HCT116 (cell line): Measurements from ENCODE around the gene CPT1B. TPM values are rescaled to one million over a fixed set of nuclear protein-coding genes. Genes with fewer than 3 reads are reported as not detected.

Experiments used
- ATAC-seq: fragments of 200-7000 bp; cut with Tn5 transposase; 2 replicates; pipeline ENCODE4 v1.9.1; 2020; ENCODE audit warnings: mild to moderate bottlenecking, moderate library complexity
- BruUV-seq: library from RNA; stranded (reverse); fragments of 400-500 nt; replicated peaks from 2 replicates; lab custom pipeline; 2021; lab: Mats Ljungman, UMichigan
- CTCF ChIA-PET: fragments of 300-600 bp; sonication (Branson Sonifier 250); formaldehyde crosslinking; loops from one replicate; lab custom pipeline; 2021; ENCODE audit warnings: antibody characterized with exemption; lab: Charles Lee
- POLR2A ChIA-PET: fragments of 300-600, 350-600 bp; sonication (Branson Sonifier 250); formaldehyde crosslinking; loops from one replicate; lab custom pipeline; 2021; ENCODE audit warnings: antibody characterized with exemption; lab: Charles Lee
- RAD21 ChIA-PET, 2 experiments: fragments of 300-600 bp; sonication (Branson Sonifier 250); formaldehyde crosslinking; loops; one replicate each; lab custom pipeline; 2023; ENCODE audit warnings: low total read pairs in 2 of 2; ENCODE audit not compliant: uncharacterized antibody in 2 of 2, unreplicated experiment in 2 of 2, low non-redundant PET in 1 of 2; lab: Charles Lee
- DNase-seq: peaks from one replicate; pipeline ENCODE4 v3.0.0-alpha.2; 2010; ENCODE audit warnings: low read depth, low spot score
- H2AFZ ChIP-seq: fragments of 200-600 bp; shearing (Covaris generic), sonication (generic); 2 replicates; pipeline ENCODE4 v1.6.1; 2017; ENCODE audit warnings: low read depth, mixed run types, mixed read lengths, antibody characterized with exemption, low read length; ENCODE audit not compliant: poor library complexity, severe bottlenecking
- H3K27ac ChIP-seq: 2 replicates; pipeline ENCODE4 v1.5.1; 2012; ENCODE audit warnings: low read depth, low read length
- H3K27me3 ChIP-seq: fragments of 200-600 bp; sonication (generic); 2 replicates; pipeline ENCODE4 v1.6.1; 2016; ENCODE audit warnings: mixed run types, low read length, mixed read lengths; ENCODE audit not compliant: insufficient read depth
- H3K36me3 ChIP-seq, 2 experiments: fragments of 200-500 bp in 1 of 2; fragments of 200-600 bp in 1 of 2; sonication (Bioruptor generic) in 1 of 2; sonication (generic) in 1 of 2; 2 replicates each; pipeline versions ENCODE4 v1.5.1 to v1.6.1; 2014 to 2016; ENCODE audit warnings: low read length in 2 of 2, inconsistent platforms in 1 of 2, mixed read lengths in 1 of 2, mixed run types in 1 of 2; ENCODE audit not compliant: insufficient read depth in 2 of 2, control insufficient read depth in 1 of 2
- H3K4me1 ChIP-seq, 2 experiments: fragments of 200-600 bp in 1 of 2; sonication (generic) in 1 of 2; 2 replicates each; pipeline versions ENCODE4 v1.5.1 to v1.6.1; 2012 to 2017; ENCODE audit warnings: low read length in 2 of 2, inconsistent platforms in 1 of 2, mild to moderate bottlenecking in 1 of 2, mixed read lengths in 1 of 2, mixed run types in 1 of 2, moderate library complexity in 1 of 2; ENCODE audit not compliant: insufficient read depth in 2 of 2, control insufficient read depth in 1 of 2
- H3K4me2 ChIP-seq: fragments of 200-600 bp; sonication (generic); 2 replicates; pipeline ENCODE4 v1.6.1; 2017; ENCODE audit warnings: mixed run types, low read length, mixed read lengths
- H3K4me3 ChIP-seq, 2 experiments: fragments of 200-600 bp in 1 of 2; sonication (generic) in 1 of 2; replicated peaks in 1 of 2; 2 replicates each; pipeline ENCODE4 v1.5.1; 2011 to 2016; ENCODE audit warnings: low read length in 2 of 2, control low read depth in 1 of 2, low read depth in 1 of 2, mild to moderate bottlenecking in 1 of 2, mixed read lengths in 1 of 2, mixed run types in 1 of 2
- H3K79me2 ChIP-seq: fragments of 200-600 bp; sonication (generic); 2 replicates; pipeline ENCODE4 v1.6.1; 2017; ENCODE audit warnings: mild to moderate bottlenecking, mixed run types, low read length, moderate library complexity, mixed read lengths; ENCODE audit not compliant: insufficient read depth
- H3K9ac ChIP-seq: fragments of 200-600 bp; sonication (generic); 2 replicates; pipeline ENCODE4 v1.6.1; 2016; ENCODE audit warnings: low read length, mixed read lengths
- H3K9me2 ChIP-seq: fragments of 200-600 bp; sonication (generic), shearing (Covaris generic); 2 replicates; pipeline ENCODE4 v1.6.1; 2017; ENCODE audit warnings: mixed run types, mild to moderate bottlenecking, moderate library complexity; ENCODE audit not compliant: insufficient read depth
- H3K9me3 ChIP-seq, 2 experiments: fragments of 200-500 bp in 1 of 2; fragments of 200-600 bp in 1 of 2; sonication (Bioruptor generic) in 1 of 2; sonication (generic) in 1 of 2; 2 replicates each; pipeline ENCODE4 v1.6.1; 2014 to 2017; ENCODE audit warnings: low read length in 2 of 2, mixed read lengths in 2 of 2, inconsistent platforms in 1 of 2, low read depth in 1 of 2, mild to moderate bottlenecking in 1 of 2, mixed run types in 1 of 2, moderate library complexity in 1 of 2; ENCODE audit not compliant: control insufficient read depth in 1 of 2, insufficient read depth in 1 of 2
- H4K20me1 ChIP-seq: fragments of 200-600 bp; sonication (generic), shearing (Covaris generic); 2 replicates; pipeline ENCODE4 v1.6.1; 2017; ENCODE audit warnings: mixed run types, mild to moderate bottlenecking, moderate library complexity; ENCODE audit not compliant: insufficient read depth
- CBX3 ChIP-seq: IDR thresholded peaks from 2 replicates; pipeline ENCODE4 v1.6.1; 2012; ENCODE audit warnings: low read depth
- ELF1 ChIP-seq: IDR thresholded peaks from 2 replicates; pipeline ENCODE4 v1.6.1; 2012; ENCODE audit warnings: low read depth, borderline replicate concordance
- EZH2phosphoT487 ChIP-seq: fragments of 200-600 bp; IDR thresholded peaks from 2 replicates; pipeline ENCODE4 v1.6.1; 2018; ENCODE audit warnings: antibody characterized with exemption, borderline replicate concordance
- JUND ChIP-seq: IDR thresholded peaks from 2 replicates; pipeline ENCODE4 v1.6.1; 2012
- POLR2A ChIP-seq: IDR thresholded peaks from 2 replicates; pipeline ENCODE4 v1.7.0; 2011; ENCODE audit warnings: borderline replicate concordance; ENCODE audit not compliant: insufficient read depth, insufficient read length; ENCODE audit errors: extremely low read depth
- RAD21 ChIP-seq: IDR thresholded peaks from 2 replicates; pipeline ENCODE4 v1.6.1; 2012; ENCODE audit warnings: low read depth, mild to moderate bottlenecking
- SIN3A ChIP-seq: IDR thresholded peaks from 2 replicates; pipeline ENCODE4 v1.6.1; 2012; ENCODE audit warnings: low read depth
- SRF ChIP-seq: IDR thresholded peaks from 2 replicates; pipeline ENCODE4 v1.6.1; 2012; ENCODE audit warnings: low read depth
- TCF7L2 ChIP-seq: IDR thresholded peaks from 2 replicates; pipeline ENCODE4 v1.7.0; 2011; ENCODE audit warnings: borderline replicate concordance, inconsistent platforms; ENCODE audit not compliant: insufficient read depth, insufficient read length; ENCODE audit errors: extremely low read depth
- ZFX ChIP-seq: fragments of 450-650 bp; IDR thresholded peaks from 2 replicates; pipeline ENCODE4 v1.6.1; 2017
- ZNF274 ChIP-seq: fragments of 200-500 bp; sonication (Bioruptor generic); IDR thresholded peaks from 2 replicates; pipeline ENCODE4 v1.6.1; 2014; ENCODE audit warnings: mild to moderate bottlenecking, low read depth, low read length, inconsistent platforms
- intact Hi-C: fragments of 100-400 bp; cut with micrococcal nuclease; formaldehyde crosslinking; loops from 2 replicates; pipeline ENCODE4 v1.10.0; 2022
- total RNA-seq: library from RNA; stranded (reverse); gene quantifications from one replicate; pipeline ENCODE4 v1.2.1, GENCODE V29; 2021; ENCODE audit not compliant: unreplicated experiment
- TF ChIP-seq, protein P1 (sequence below): IDR thresholded peaks from 2 replicates; pipeline ENCODE4 v1.6.1; 2012; ENCODE audit warnings: low read depth
- TF ChIP-seq, protein P2 (sequence below): IDR thresholded peaks from 2 replicates; pipeline ENCODE4 v1.6.1; 2012
- TF ChIP-seq, protein P3 (sequence below): IDR thresholded peaks from 2 replicates; pipeline ENCODE4 v1.6.1; 2012

Gene CPT1B
- total RNA-seq, 1 experiment from 2014 or later: 35.1 TPM

DNA sequence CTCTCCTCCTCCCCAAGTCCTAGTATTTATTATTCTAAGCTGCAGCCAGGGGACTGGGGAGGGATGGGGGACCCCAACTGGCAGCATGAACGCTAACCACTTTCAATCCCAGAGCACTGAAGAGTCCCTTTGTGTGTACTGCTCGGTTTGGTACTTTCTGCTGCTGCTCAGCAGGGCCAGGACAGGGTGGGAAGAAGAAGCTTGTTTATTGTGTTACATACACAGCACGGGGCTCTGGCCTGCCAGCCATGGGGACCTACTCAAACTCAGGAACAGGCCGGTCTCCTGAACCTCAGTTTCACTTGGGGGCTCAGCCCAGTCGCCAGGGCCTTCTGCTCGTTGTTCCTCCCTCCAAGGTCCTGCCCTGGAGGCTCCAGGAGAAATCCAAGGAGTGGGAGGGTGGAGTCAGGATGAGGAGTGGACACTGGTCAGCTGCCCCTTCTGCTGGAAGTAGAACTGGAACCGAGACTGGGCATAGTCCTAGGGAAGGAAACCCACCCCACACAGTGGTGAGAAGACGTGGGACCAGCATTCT lies 616 bp upstream of the CPT1B start:
- Histone ChIP-seq H3K27ac (no peak overlapping the region), H3K9me3 (no peaks in the 10 kb centered on the region), H3K9ac (no peak overlapping the region), H3K4me1 (peaks cover 5 to 18% of the 10 kb centered on the region in 2 experiments), H3K4me3 (no peak overlapping the region), H3K27me3 (no peaks in the 10 kb centered on the region), H3K36me3 (no peaks in the 10 kb centered on the region; a peak in 2 of 4 replicates), H2AFZ (no peak overlapping the region), H3K4me2 (no peak overlapping the region), H4K20me1 (no peaks in the 10 kb centered on the region), H3K9me2 (no peaks in the 10 kb centered on the region), H3K79me2 (peaks cover 16% of the 10 kb centered on the region; the same call in 1 of the 2 replicates)
- ATAC-seq (no peak), DNase-seq (no peak)
- TF ChIP-seq TCF7L2: no peak
- TF ChIP-seq SRF: no peak
- TF ChIP-seq, protein P1, sequence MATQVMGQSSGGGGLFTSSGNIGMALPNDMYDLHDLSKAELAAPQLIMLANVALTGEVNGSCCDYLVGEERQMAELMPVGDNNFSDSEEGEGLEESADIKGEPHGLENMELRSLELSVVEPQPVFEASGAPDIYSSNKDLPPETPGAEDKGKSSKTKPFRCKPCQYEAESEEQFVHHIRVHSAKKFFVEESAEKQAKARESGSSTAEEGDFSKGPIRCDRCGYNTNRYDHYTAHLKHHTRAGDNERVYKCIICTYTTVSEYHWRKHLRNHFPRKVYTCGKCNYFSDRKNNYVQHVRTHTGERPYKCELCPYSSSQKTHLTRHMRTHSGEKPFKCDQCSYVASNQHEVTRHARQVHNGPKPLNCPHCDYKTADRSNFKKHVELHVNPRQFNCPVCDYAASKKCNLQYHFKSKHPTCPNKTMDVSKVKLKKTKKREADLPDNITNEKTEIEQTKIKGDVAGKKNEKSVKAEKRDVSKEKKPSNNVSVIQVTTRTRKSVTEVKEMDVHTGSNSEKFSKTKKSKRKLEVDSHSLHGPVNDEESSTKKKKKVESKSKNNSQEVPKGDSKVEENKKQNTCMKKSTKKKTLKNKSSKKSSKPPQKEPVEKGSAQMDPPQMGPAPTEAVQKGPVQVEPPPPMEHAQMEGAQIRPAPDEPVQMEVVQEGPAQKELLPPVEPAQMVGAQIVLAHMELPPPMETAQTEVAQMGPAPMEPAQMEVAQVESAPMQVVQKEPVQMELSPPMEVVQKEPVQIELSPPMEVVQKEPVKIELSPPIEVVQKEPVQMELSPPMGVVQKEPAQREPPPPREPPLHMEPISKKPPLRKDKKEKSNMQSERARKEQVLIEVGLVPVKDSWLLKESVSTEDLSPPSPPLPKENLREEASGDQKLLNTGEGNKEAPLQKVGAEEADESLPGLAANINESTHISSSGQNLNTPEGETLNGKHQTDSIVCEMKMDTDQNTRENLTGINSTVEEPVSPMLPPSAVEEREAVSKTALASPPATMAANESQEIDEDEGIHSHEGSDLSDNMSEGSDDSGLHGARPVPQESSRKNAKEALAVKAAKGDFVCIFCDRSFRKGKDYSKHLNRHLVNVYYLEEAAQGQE: no peak
- TF ChIP-seq RAD21: no peak
- TF ChIP-seq JUND: no peak
- TF ChIP-seq, protein P2, sequence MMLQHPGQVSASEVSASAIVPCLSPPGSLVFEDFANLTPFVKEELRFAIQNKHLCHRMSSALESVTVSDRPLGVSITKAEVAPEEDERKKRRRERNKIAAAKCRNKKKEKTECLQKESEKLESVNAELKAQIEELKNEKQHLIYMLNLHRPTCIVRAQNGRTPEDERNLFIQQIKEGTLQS: no peak
- no peak for TF ChIP-seq ZNF274
- TF ChIP-seq POLR2A: no peak
- TF ChIP-seq EZH2phosphoT487: no peak
- TF ChIP-seq SIN3A: no peak
- no peak for TF ChIP-seq ZFX
- no peak for TF ChIP-seq ELF1
- no peak for TF ChIP-seq CBX3
- TF ChIP-seq, protein P3, sequence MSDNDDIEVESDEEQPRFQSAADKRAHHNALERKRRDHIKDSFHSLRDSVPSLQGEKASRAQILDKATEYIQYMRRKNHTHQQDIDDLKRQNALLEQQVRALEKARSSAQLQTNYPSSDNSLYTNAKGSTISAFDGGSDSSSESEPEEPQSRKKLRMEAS: no peak
- BruUV-seq: no TSS peak
- intact Hi-C loops: no loop called here
- RAD21 ChIA-PET: no interaction called here
- CTCF ChIA-PET: no interaction called here
- POLR2A ChIA-PET: no interaction called here
